ENCODE measurements around the gene ZNF436.

The ZNF436 gene

GRCh38 chr1:23405946-23406345 lies 36.3 kb upstream of the ZNF436 start:
- POLR2A ChIA-PET, result no interaction called here
- no peak for TF ChIP-seq CTCF (IDR thresholded peaks at IDR 0.05; ENCODE audit: control extremely low read depth, extremely low read depth, low read depth, missing control alignments)
- no peak for DNase-seq (ENCODE audit: extremely low spot score)
- CTCF ChIA-PET, result no interaction called here

- ChIA-PET POLR2A (no interaction called here), CTCF (interaction anchor here (0.7 to 3.7 kb wide), 25 partner anchors 9 to 432 kb away, joined by 3 to 31 read pairs (median 4); partner anchors contain the start of gene LACTBL1)
- DNase-seq (ENCODE audit: extremely low spot score), result peak; percentile 83
- peak; percentile 96 for TF ChIP-seq CTCF (IDR thresholded peaks at IDR 0.05; ENCODE audit: control extremely low read depth, extremely low read depth, low read depth, missing control alignments)
Measured at GRCh38 chr1:23403735-23404486, 34.3 kb upstream of the ZNF436 start.

GRCh38 chr1:23403355-23403734 lies 33.7 kb upstream of the ZNF436 start:
- TF ChIP-seq CTCF (IDR thresholded peaks at IDR 0.05; ENCODE audit: control extremely low read depth, extremely low read depth, low read depth, missing control alignments), result no peak
- no peak for DNase-seq (ENCODE audit: extremely low spot score)
- POLR2A ChIA-PET, result no interaction called here

GRCh38 chr1:23403038-23403336 lies 33.4 kb upstream of the ZNF436 start:
- ChIA-PET POLR2A (no interaction called here), CTCF (interaction anchor here (0.9 to 3.7 kb wide), 13 partner anchors 9 to 118 kb away, joined by 3 to 31 read pairs (median 5); no protein-coding TSS in a partner anchor)
- no peak for DNase-seq (ENCODE audit: extremely low spot score)
- no peak for TF ChIP-seq CTCF (IDR thresholded peaks at IDR 0.05; ENCODE audit: control extremely low read depth, extremely low read depth, low read depth, missing control alignments)

More at GRCh38 chr1:23403355-23403734, 33.7 kb upstream of the ZNF436 start:
- CTCF ChIA-PET, result interaction anchor here (0.7 to 3.7 kb wide), 22 partner anchors 9 to 431 kb away, joined by 3 to 31 read pairs (median 4); partner anchors contain the start of gene LACTBL1

GRCh38 chr1:23402286-23403037 lies 32.8 kb upstream of the ZNF436 start:
- ChIA-PET CTCF (interaction anchor here (1.1 to 3.7 kb wide), 9 partner anchors 8 to 58 kb away, joined by 3 to 31 read pairs (median 12); partner anchors contain the start of gene HNRNPR), POLR2A (no interaction called here)
- DNase-seq (ENCODE audit: extremely low spot score), result no peak
- TF ChIP-seq CTCF (IDR thresholded peaks at IDR 0.05; ENCODE audit: control extremely low read depth, extremely low read depth, low read depth, missing control alignments), result no peak

- ChIA-PET POLR2A (no interaction called here), CTCF (interaction anchor here (1.1 to 2.0 kb wide), 4 partner anchors 11 to 57 kb away, joined by 3 to 7 read pairs (median 4); partner anchors contain the start of gene HNRNPR)
- no peak for TF ChIP-seq CTCF (IDR thresholded peaks at IDR 0.05; ENCODE audit: control extremely low read depth, extremely low read depth, low read depth, missing control alignments)
- DNase-seq (ENCODE audit: extremely low spot score), result no peak
Measured at GRCh38 chr1:23401313-23401712, 31.7 kb upstream of the ZNF436 start.
